Measurements from ENCODE around the gene KDM4B.

KDM4B gene

DNA sequence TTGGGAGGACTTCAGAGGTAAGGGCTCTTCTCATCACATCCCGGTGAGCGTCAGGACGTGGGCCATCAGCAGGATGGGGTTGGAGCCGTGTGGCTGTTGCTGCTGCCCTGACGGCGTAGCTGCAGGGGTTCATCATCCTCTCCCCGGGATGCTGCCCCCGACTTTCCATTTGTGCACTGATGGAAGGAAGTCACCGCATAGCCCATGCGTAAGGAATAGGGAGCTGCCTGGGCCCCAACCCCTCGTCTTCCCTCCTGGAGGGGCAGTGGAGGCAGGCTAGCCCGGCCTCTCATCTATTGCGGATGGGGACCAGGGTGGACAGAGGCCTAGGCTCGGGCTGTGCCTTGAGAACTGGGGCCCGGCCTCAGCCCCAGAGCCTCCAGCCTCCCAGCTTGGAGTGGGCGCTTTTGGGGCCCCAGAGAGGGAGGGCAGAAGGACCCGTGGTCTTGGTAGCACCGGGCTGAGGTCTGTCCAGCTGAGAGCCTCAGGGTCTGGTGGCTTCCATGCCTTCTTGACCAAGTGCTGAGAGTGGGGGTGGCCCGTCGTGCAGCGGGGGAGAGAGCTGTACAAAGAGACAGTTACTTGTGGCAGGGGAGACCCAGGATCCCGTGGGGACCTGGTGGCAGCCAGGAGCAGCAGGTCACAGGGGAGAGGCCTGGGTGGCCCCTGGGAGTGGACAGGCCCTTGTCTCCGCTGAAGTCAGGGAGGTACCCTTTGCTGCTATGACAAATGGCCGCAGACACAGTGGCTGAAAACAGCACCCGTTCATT lies 44.0 kb downstream of the KDM4B start:
- ATAC-seq: no peak
- no peak for DNase-seq

DNA sequence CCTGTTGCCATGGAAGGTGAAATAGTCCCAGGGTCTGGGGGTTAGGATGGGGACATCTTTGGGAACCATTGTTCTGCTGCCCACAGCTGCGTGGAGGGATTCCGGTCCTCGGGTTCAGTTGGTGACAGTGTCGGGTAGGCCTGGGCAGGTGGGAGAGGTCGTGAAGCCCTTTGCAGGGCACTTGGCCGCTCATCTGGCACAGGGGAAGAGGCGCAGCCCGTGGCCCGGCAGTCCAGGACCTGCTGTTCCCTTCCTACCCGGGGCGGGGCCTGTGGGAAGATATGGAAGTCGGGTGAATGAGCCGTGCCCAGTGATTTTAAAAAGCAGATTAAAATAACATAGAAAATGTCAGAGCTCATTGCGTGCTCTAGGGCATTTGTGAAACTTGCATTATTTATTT lies 44.8 kb downstream of the KDM4B start:
- no peak for ATAC-seq

DNA sequence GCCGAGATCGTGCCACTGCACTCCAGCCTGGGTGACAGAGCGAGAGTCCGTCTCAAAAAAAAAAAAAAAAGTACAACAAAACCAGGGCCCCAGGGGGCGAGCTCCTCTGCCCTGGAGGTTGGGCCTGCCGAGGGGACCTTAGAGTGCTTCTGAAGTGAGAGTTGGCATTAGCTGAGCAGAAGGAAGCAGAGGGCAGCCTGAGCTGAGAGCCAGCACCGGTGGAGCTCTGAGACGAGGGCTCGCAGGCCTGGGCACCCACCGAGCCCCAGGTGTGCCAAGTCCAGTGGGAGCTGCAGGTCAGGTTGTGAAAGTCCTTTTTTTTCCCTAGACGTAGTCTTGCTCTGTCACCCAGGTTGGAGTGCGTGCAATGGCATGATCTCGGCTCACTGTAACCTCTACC lies 46.0 kb downstream of the KDM4B start:
- no peak for ATAC-seq
- no peak for DNase-seq

More for the DNA sequence above, 44.8 kb downstream of the KDM4B start:
- no peak for DNase-seq

DNA sequence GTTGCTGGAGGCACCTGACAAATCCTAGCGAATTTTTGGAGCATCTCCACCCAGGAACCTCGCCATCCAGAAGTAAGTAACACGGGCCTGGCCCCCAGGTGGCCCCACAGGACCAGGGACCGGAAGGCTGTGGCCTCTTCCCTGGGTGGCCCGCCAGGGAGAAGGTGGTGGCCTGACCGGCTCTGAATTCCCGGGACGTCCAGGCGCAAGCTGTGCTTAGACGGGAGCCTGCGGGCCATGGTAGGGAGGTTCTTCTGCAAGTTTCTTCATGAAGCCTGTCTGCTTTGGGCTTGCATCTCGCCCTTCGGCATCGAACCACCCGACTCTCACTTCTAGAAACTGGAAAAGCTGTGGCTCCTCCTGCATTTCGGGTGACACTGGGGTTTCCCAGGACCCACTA lies 47.4 kb downstream of the KDM4B start:
- no peak for DNase-seq
- no peak for ATAC-seq

DNA sequence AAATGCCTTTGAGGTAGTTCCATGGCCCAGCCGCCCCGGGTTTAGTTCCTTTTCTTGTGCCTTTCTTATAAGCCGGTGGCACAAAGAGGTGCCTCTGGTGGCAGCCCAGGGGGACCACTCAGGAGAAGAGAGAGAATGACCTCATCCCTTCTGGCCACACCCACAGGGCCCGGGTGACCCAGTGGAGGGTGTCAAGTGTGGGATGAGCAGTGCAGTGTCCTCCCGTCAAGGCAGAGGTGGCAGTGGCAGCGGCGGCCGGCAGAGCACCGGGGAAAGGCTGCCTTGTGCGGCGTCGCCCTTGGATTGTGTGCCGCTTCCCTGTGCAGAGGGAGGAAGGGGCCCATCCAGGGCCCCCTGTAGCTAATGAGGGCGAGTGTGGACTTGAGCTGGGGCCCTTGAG lies 47.9 kb downstream of the KDM4B start:
- ATAC-seq: peak; percentile 40
- DNase-seq: no peak

DNA sequence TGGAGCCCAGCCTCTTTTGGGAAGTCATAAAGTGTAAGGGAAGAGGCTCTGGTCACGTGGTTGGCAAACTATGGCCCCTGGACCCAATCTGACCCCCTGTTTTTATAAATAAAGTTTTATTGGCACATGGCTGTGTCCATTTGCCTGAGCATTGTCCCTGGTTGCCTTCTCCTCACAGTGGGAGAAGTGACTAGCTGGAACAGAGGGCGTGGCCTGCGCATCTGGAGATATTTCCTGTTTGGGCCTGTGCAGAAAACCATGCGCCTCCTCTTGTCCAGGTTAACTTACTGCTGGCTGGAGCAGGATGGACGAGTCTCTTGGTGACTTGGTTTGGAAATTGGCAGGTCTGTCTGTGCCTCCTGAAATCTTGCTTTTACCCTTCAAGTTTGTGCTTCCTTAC lies 48.3 kb downstream of the KDM4B start:
- no peak for DNase-seq
- ATAC-seq: no peak

DNA sequence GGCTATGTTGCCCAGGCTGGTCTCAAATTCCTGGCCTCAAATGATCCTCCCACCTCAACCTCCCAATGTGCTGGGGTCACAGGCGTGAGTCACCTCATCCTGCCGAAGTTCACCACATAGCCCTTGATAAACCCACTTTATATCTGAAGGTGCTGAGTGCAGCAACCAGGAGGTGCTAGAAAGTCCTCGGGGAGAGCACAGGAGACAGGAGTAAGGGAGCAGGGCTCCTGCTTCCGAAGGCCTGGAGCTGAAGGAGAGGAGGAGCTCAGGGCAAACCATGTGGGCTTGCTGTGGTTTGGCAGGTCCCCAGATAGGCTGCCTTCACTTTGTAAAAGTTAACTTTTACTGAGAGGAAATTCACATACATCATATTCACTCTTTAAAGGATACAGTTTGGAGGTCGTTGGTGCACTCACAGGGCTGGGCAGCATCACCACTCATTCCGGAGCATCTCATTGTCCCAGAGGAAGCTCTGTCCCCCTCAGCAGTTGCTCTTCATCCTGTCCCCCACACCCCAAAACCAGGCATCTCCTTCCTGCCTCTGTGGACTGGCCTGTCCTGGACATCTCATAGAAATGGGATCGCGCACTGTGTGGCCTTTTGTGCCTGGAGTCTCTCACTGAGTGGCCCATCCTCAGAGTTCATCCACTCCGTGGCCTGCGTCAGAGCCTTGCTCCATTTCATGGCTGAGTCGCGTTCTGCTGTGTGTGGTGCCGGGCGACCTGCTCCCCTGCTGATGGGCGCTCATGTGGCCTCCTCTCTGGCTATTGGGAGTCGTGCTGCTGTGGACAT lies 49.5 kb downstream of the KDM4B start:
- DNase-seq (no peak), ATAC-seq (no peak)

DNA sequence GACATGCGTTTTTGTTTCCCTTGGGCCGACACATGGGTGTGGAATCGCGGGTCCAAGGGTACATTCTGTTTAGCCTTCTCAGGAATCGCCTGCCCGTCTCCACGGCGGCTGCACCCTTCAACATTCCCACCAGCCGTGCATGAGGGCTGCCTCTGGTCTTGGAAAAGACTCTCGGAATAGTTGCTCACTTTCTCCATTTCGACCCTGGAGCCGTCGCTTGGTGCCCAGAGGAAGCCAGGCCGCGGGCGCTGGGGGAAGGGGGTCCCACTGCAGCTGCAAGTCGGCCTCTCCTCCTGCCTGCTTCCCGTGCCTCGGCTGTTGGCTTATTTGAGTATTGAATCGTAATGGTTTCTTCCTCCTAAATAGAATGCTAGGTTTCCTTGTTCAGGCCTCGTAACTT lies 51.5 kb downstream of the KDM4B start:
- DNase-seq (no peak), ATAC-seq (no peak)

DNA sequence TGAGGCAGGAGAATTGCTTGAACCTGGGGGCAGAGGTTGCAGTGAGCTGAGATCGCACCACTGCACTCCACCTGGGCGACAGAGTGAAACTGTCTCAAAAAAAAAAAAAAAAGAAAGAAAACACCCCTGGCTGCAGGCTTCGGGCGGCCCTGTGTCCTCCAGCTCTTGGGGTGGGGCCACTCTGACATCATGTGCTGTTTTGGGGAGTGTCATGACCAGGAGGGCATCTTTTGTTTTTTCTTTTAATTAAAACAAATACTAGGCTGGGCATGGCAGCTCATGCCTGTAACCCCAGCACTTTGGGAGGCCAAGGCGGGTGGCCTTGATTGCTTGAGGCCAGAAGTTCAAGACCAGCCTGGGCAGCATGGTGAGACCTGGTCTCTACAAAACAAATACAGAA lies 52.1 kb downstream of the KDM4B start:
- no peak for DNase-seq
- ATAC-seq: no peak

DNA sequence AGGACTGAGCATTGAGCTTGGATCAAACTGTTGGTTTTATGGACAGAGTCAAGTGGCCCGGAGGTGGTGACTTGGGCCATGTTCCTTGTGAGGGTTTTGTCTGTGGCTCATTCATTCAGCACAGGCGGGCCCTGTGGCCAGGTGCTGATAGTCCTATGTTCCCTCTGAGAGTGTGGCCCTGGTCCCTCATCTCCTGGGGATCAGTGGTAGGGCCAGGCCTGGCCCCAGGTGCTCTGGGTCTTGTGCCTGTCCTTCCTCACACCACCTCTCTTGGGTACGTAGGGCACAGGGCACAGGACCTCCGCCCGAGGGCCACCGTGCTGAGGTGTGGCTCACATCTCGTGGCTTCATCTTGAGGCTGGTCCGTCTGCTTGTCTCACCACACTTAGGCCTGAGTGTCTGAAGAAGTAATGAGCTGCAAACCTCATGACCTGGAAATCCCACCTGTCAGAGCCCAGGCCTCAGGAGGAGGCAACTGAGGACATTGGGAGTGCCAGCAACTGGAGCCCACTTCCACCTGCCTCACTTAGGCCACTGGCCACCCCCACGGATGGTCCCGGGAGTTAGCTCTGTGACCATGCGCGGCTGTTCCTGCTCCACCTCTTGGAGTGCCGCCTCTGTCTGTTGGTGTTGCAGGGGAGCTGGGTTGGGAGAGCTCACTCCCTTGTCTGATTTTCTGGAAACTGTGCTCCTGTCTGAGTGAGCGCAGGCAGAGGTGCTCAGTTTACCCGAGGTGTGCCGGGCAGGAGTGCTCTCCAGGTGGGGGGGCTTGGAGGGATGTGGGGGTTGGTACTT lies 53.4 kb downstream of the KDM4B start:
- no peak for DNase-seq
- no peak for ATAC-seq

DNA sequence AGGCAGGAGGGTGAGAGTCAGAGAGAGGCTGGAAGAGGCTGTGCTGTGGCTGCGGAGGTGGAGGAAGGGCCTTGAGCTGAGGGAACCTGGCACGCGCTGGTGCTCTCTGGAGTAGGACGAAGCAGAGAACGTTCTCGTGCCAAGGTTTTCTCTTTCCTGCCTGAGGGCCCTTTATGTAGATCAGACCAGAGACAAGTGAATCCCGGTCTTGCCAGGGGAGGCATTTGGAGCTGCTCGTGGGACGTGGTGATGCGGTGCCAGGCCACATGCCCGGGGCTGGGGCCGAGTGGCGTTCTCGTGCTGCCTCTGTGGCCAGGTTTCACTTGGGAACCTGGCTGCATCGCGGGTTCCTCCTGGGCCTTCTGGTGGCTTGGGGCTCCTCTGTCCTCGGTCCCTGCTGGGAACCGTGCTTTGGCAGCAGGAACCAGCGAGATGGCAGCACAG lies 54.2 kb downstream of the KDM4B start:
- DNase-seq: no peak
- ATAC-seq: no peak

DNA sequence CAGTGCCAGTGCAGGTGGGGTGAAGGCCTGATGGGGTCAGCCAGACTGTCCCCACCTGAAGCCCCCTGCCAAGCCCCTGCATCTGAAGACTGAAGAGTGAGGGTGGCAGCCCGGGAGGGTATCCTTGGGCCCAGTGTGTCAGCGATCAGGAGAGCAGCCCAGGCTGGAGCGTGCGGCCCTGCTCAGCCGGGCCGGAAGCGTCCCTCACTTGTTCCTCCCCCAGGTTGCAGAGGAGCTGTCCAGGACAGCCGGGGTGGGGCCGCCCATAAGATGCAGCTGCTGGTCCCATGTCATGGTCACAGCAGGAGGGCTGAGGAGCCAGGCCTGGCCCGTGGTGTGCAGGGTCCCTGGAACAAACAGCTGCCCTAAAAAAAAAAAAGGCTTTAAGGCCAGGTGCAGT lies 55.4 kb downstream of the KDM4B start:
- ATAC-seq (no peak), DNase-seq (no peak)

DNA sequence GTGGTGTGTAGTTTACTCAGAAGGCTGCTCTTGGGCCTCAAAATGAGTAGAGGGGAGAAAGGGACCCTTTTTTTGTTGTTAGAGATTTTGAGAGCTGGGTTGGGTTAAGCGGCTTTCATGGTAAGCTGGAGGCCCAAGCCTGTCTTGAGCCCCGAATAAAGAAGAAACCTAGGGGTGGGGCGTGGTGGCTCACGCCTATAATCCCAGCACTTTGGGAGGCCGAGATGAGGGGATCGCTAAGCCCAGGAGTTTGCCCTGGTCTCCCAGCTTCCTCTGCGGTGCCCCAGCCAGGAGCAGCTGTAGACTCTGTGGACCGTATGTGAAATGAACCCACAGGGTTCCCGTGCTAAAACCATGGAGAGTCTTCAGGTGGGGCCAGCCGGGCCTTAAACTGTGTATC lies 56.1 kb downstream of the KDM4B start:
- DNase-seq: no peak
- ATAC-seq: no peak

DNA sequence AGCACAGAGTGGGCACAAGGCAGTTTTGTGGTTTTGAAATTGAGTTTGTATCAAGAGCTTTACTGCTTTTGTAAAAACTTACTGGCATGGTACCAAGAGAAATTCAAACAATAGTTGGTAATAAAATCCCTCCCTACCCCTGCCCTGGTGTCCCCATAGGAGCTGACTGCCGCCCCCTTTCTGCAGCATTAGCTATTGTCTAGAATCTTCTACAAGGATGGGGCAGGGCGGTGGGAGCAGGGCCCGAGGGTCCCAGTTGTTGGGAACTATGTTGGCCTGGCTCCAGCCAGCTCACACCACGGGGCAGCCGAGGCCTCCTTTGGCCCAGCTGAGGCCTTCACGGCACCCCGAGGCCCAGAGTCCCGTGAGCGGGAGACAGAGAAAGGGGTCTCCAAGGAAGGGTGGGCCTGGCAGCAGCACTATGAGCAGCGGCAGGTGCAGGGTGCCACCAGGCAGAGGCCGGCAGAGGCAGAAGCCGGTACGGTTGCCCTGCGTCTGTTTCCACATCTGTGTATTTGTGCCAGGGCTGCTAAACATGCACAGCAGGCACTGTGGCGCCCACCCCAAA lies 57.9 kb downstream of the KDM4B start:
- ATAC-seq (no peak), DNase-seq (no peak)

DNA sequence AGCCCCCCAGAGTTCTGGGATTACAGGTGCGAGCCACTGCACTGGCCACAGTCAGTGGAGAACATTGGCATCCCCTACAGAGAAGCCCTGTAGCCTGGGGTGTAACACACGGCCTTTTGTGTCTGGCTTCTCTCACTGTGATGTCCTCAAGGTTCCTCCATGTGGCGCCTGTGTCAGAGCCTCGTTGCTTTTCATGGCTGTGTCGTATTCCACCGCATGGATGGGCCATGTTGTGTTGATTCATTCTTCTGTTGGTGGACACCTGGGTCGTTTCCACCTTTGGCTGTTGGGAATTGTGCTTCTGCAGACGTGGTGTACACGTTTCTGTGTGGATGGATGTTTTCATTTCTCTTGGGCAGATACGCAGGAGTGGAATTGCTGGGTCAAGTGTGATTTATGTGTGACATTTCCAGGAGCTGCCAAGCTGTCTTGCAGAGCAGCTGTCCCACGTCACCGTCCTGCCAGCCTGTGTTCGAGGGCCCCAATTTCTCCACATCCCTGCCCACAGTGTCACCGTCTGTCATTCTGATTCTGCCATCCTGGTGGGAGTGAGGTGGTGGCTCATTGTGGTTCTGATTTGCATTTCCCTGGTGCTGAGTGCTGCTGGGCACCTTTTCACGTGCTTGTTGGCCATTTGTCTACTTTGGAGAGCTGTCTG lies 59.4 kb downstream of the KDM4B start:
- DNase-seq: no peak
- no peak for ATAC-seq

DNA sequence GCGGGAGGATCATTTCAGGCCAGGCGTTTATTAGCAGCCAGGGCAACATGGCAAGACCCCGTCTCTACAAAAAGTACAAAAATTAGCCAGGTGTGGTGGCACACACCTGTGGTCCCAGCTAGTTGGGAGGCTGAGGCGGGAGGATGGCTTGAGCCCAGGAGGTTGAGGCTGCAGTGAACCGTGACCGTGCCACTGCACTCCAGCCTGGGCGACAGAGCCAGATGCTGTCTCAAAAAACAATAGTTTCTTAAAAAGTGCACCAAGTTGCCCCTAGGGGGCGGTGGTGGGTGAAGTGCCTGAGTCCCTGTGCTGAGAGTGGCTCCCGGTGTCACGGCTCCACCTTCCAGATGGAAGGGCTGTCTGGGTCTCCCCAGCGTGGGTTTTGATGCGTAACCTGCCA lies 60.7 kb downstream of the KDM4B start:
- DNase-seq (peak; percentile 72), ATAC-seq (peak; percentile 62)

DNA sequence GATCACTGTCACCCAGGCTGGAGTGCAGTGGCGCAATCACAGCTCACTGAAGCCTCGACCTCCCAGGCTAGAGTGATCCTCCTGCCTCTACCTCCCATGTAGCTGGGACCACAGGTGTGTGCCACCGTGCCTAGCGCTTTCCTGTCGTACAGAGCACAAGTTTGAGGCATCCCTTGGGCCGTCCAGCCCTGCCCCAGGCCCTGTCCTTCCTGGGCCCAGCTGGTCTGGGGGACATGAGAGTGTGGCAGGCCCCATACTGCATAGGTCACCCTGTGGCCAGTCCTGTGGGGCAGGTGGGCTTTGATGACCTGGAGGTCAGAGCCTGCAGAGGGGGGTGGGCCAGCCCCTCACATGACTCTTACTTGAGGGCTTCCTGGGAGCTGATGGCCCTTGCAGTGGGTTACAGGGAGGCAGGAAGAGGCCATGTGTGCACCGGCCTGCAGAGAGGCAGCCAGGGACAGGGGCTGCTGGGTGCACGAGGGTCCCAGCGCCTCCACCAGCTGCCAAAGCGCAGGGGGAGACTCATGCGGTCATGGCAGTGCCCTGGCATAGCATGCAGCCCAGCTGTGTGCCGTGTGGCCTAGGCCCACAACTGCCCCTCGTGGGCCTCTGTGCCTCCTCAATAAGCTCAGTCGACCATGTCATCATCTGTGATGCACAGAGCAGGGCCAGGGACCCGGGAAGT lies 61.4 kb downstream of the KDM4B start:
- ATAC-seq (no peak), DNase-seq (no peak)

DNA sequence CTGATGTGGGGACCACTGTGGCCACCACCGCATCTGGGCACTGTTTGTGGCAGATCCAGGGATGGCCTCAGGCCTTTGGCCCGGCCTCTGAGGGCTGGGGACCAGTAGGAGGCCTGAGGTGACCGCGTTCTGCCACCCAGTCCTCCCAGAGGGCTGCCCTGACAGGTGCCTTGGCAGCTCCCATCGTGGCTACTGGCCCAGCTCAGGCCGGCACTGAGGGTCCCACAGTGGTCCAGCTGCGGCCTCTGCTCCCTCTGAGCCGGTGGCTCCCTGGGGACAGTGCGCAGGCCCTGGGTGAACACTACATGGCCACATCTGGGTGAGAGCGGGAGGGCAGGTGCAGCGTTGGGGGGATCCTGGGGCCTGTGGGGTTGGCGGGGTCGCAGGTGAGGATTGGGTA lies 61.9 kb downstream of the KDM4B start:
- DNase-seq (no peak), ATAC-seq (no peak)

DNA sequence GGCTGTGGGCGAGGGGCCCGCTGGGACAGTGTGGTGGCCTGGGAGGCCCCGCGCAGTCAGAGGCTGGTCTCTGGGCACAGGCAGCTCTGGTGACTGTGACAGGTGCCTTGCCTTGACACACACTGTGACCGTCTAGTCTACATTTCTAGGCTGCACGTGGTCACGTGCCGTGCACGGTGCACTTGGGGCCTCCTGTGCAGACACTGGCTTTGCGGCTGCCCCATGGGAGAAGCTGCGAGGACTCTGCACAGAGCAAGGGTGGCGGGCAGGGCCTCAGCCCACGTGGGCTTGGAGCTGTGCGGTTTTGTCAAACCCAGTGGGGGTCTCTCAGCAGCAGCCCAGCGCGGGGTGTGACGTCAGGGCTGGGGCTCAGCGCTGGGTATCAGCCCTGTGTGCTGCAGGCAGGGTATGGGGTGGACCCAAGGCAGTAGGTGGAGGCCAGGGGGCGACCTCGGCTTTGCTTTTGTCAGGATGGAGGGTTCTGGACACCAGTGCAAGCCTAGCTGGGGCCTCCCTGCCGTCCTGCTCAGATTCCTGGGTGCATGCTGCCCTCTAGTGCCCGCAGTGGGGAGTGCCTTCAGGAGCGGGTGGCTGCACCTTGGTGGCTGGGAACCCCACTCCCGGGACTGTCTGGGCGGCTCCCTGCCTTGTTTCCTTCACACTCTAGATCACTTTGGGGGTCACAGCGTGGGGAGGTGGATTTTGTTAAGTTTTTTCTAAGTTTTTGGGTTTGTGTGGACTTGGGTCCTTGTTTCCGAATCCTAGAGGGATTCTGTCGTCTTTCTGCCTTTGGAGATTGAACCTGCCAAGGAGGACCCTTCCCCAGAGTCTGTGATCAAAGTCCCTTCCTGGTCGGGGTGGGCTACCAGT lies 62.6 kb downstream of the KDM4B start:
- DNase-seq (peak; percentile 86), ATAC-seq (peak; percentile 79)

Data from stimulated activated naive CD8-positive, alpha-beta T cell treated with anti-CD3 and anti-CD28 coated beads, Interleukin-15, Interleukin-2, amounts not matched to agents 100 U/mL and 50 U/mL, for 24 hours (primary cell).